HuH-7.5 (cell line): Measurements from ENCODE around the gene UBE2D1.

Experiments
- DNase-seq: peaks from one replicate; pipeline ENCODE4 v3.0.0; 2011; ENCODE audit warnings: low spot score

Gene UBE2D1

GRCh38 chr10:58341422-58341821, 6.6 kb downstream of the UBE2D1 start:
- no peak for DNase-seq

- DNase-seq: no peak
These were observed 7.1 kb downstream of the UBE2D1 start for GRCh38 chr10:58341947-58342346.

- DNase-seq: no peak
These were observed 13.2 kb downstream of the UBE2D1 start for GRCh38 chr10:58347967-58348366.

GRCh38 chr10:58348571-58349033, 13.8 kb downstream of the UBE2D1 start:
- no peak for DNase-seq

GRCh38 chr10:58350023-58350422, 15.2 kb downstream of the UBE2D1 start:
- no peak for DNase-seq

GRCh38 chr10:58350619-58351323, 16.0 kb downstream of the UBE2D1 start:
- no peak for DNase-seq

- no peak for DNase-seq
These were observed 17.1 kb downstream of the UBE2D1 start for GRCh38 chr10:58351616-58352578.

GRCh38 chr10:58352956-58353610, 18.3 kb downstream of the UBE2D1 start:
- no peak for DNase-seq

GRCh38 chr10:58356756-58357155, 21.9 kb downstream of the UBE2D1 start:
- no peak for DNase-seq

- no peak for DNase-seq
These were observed 23.6 kb downstream of the UBE2D1 start for GRCh38 chr10:58358314-58358933.

- DNase-seq: no peak
These were observed 24.1 kb downstream of the UBE2D1 start for GRCh38 chr10:58358947-58359346.

- no peak for DNase-seq
These were observed 24.7 kb downstream of the UBE2D1 start for GRCh38 chr10:58359541-58359940.

GRCh38 chr10:58360412-58361004, 25.7 kb downstream of the UBE2D1 start:
- no peak for DNase-seq

GRCh38 chr10:58361353-58361752, 26.5 kb downstream of the UBE2D1 start:
- DNase-seq: no peak

GRCh38 chr10:58362027-58362789, 27.4 kb downstream of the UBE2D1 start:
- DNase-seq: no peak

GRCh38 chr10:58367069-58367468, 32.3 kb downstream of the UBE2D1 start:
- no peak for DNase-seq

- DNase-seq: no peak
These were observed 36.7 kb downstream of the UBE2D1 start for GRCh38 chr10:58371473-58371872.

GRCh38 chr10:58372607-58373441, 38.0 kb downstream of the UBE2D1 start:
- no peak for DNase-seq

GRCh38 chr10:58373442-58373827, 38.6 kb downstream of the UBE2D1 start:
- DNase-seq: no peak

- DNase-seq: no peak
These were observed 47.7 kb downstream of the UBE2D1 start for GRCh38 chr10:58382489-58382995.
